Neural crest cell (in vitro differentiated cells): Measurements from ENCODE around the gene SBF2. TPM values are rescaled to one million over a fixed set of nuclear protein-coding genes. Genes with fewer than 3 reads are reported as not detected.

Source experiments
- DNase-seq: peaks from one replicate; pipeline ENCODE4 v3.0.0; 2021; ENCODE audit warnings: low read depth, mixed read lengths, low spot score
- H3K27ac Mint-ChIP-seq: one replicate; pipeline ENCODE4 v1.8.0; 2021; ENCODE audit warnings: mild to moderate bottlenecking, mixed read lengths; ENCODE audit not compliant: unreplicated experiment
- H3K27me3 Mint-ChIP-seq: 2 replicates; pipeline ENCODE4 v1.8.0; 2021; ENCODE audit warnings: low read depth, mild to moderate bottlenecking, mixed read lengths
- H3K36me3 Mint-ChIP-seq: 2 replicates; pipeline ENCODE4 v1.8.0; 2021; ENCODE audit warnings: low read depth, mild to moderate bottlenecking, mixed read lengths
- H3K4me1 Mint-ChIP-seq: 2 replicates; pipeline ENCODE4 v1.8.0; 2021; ENCODE audit warnings: mixed read lengths
- H3K4me3 Mint-ChIP-seq: one replicate; pipeline ENCODE4 v1.8.0; 2021; ENCODE audit warnings: mild to moderate bottlenecking, mixed read lengths
- H3K9me3 Mint-ChIP-seq: 2 replicates; pipeline ENCODE4 v1.8.0; 2021; ENCODE audit warnings: mixed read lengths
- total RNA-seq: library from RNA; stranded (reverse); gene quantifications from 2 replicates; pipeline ENCODE4 v1.2.1, GENCODE V29; 2021
- TF ChIP-seq, protein P1 (sequence below): fragments of 200-600 bp; sonication (generic); conservative IDR thresholded peaks from 2 replicates; pipeline ENCODE4 v1.5.0; 2021; ENCODE audit warnings: antibody characterized with exemption, mild to moderate bottlenecking

SBF2 gene
- total RNA-seq, 1 donor from 2014 or later = 30.2 TPM

GRCh38 chr11:9858218-9858617 is 435.8 kb downstream of the SBF2 start:
- Mint-ChIP-seq H3K4me3 (no peak overlapping the region), H3K27me3 (no peaks in the 10 kb centered on the region), H3K4me1 (peaks cover 15% of the 10 kb centered on the region), H3K9me3 (no peaks in the 10 kb centered on the region), H3K27ac (no peak overlapping the region), H3K36me3 (no peaks in the 10 kb centered on the region)
- no peak for DNase-seq
- TF ChIP-seq, protein P1, sequence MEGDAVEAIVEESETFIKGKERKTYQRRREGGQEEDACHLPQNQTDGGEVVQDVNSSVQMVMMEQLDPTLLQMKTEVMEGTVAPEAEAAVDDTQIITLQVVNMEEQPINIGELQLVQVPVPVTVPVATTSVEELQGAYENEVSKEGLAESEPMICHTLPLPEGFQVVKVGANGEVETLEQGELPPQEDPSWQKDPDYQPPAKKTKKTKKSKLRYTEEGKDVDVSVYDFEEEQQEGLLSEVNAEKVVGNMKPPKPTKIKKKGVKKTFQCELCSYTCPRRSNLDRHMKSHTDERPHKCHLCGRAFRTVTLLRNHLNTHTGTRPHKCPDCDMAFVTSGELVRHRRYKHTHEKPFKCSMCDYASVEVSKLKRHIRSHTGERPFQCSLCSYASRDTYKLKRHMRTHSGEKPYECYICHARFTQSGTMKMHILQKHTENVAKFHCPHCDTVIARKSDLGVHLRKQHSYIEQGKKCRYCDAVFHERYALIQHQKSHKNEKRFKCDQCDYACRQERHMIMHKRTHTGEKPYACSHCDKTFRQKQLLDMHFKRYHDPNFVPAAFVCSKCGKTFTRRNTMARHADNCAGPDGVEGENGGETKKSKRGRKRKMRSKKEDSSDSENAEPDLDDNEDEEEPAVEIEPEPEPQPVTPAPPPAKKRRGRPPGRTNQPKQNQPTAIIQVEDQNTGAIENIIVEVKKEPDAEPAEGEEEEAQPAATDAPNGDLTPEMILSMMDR = no peak

GRCh38 chr11:9855579-9856287 is 438.3 kb downstream of the SBF2 start:
- Mint-ChIP-seq H3K27ac (no peak overlapping the region), H3K27me3 (no peaks in the 10 kb centered on the region), H3K4me1 (peaks cover 18% of the 10 kb centered on the region), H3K36me3 (no peaks in the 10 kb centered on the region), H3K4me3 (no peak overlapping the region), H3K9me3 (no peaks in the 10 kb centered on the region)
- TF ChIP-seq, protein P1 = no peak
- DNase-seq = no peak

DNA sequence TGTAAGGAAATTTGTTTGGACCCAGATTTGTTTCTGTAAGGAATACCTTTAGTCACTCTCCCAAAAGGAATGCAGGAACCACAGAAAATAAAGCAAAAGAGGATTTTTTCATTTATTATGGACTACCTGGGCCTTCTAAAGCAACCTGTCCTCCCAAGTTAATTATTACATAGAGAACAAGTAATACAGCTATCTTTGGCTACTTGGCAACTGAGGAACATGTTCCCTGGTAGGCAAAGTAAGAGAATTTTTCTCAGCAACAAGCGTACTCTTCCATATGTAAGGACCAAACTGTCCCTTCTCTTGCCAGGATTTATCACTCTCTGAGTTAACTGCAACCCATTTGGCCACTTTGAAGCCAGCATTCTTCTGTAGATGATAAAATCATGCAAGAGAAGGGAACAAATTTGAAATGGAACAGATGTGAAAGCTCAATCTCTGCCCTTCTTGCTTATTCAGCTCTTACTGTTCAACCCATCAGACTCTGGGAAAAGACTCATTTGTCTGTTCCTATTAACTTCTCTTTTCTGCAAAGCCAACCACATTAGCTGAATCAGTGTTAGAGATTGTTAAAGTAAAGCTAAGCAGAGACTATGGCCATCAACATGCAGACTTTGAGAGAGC is 440.0 kb downstream of the SBF2 start:
- DNase-seq = no peak
- no peaks in the 10 kb centered on the region for H3K27me3 Mint-ChIP-seq
- TF ChIP-seq, protein P1 = no peak
- peaks cover 6% of the 10 kb centered on the region for H3K36me3 Mint-ChIP-seq
- H3K4me3 Mint-ChIP-seq = no peak overlapping the region
- no peaks in the 10 kb centered on the region for H3K9me3 Mint-ChIP-seq
- peaks cover 18% of the 10 kb centered on the region for H3K4me1 Mint-ChIP-seq
- no peak overlapping the region for H3K27ac Mint-ChIP-seq

GRCh38 chr11:9852465-9852864 is 441.6 kb downstream of the SBF2 start:
- no peak overlapping the region for H3K27ac Mint-ChIP-seq
- peaks cover 8% of the 10 kb centered on the region for H3K4me1 Mint-ChIP-seq
- TF ChIP-seq, protein P1 = no peak
- no peak overlapping the region for H3K4me3 Mint-ChIP-seq
- H3K27me3 Mint-ChIP-seq = no peaks in the 10 kb centered on the region
- no peaks in the 10 kb centered on the region for H3K9me3 Mint-ChIP-seq
- no peak for DNase-seq
- peaks cover 6% of the 10 kb centered on the region for H3K36me3 Mint-ChIP-seq

DNA sequence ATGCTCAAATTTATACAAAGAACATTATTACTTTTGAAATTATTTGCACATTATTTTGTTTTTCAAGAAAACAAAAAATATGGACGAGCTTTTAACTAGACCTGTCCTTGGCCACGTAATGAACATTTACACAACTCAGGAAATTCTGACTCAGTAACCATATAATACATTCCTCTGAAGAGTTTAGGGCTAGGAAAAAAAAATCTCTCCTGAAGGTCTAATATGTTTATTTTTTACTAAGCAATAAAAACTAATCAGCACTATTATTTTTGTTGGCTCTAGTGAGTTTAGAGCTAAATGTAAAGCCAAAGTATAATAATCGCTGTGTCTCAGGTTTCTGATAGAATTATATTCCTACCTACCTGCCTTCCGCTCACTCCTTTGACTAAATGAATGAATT is 442.7 kb downstream of the SBF2 start:
- Mint-ChIP-seq H3K36me3 (peaks cover 11% of the 10 kb centered on the region), H3K27ac (no peak overlapping the region), H3K27me3 (no peaks in the 10 kb centered on the region), H3K9me3 (no peaks in the 10 kb centered on the region), H3K4me3 (no peak overlapping the region), H3K4me1 (peaks cover 8% of the 10 kb centered on the region)
- TF ChIP-seq, protein P1 = no peak
- DNase-seq = no peak
